Uterus (tissue), 4 donors: ENCODE results near the gene MKX. TPM values are rescaled to one million over a fixed set of nuclear protein-coding genes. Genes with fewer than 3 reads are reported as not detected.

Source experiments
- DNase-seq, 2 donors: peaks; one replicate each; pipeline ENCODE4 v3.0.0-alpha.2; 2019 to 2020
- H3K27ac ChIP-seq, 2 donors: fragments of 200-600 bp; sonication (generic); 1 replicate in 1 of 2; 2 replicates in 1 of 2; pipeline ENCODE4 v1.5.1; 2016 to 2018
- H3K27me3 ChIP-seq, 2 donors: fragments of 200-600 bp; sonication (generic); one replicate each; pipeline ENCODE4 v1.5.1; 2018 to 2019; ENCODE audit warnings: control low read depth in 1 of 2
- H3K36me3 ChIP-seq, 2 donors: fragments of 200-600 bp; sonication (generic); one replicate each; pipeline ENCODE4 v1.5.1; 2019; ENCODE audit warnings: control low read depth in 1 of 2
- H3K4me1 ChIP-seq, 2 donors: fragments of 200-600 bp; sonication (generic); one replicate each; pipeline ENCODE4 v1.5.1; 2018 to 2019; ENCODE audit warnings: control low read depth in 1 of 2
- H3K4me3 ChIP-seq, 2 donors: fragments of 200-600 bp; sonication (generic); 1 replicate in 1 of 2; 2 replicates in 1 of 2; pipeline ENCODE4 v1.5.1; 2018 to 2019; ENCODE audit warnings: mild to moderate bottlenecking in 1 of 2
- H3K9me3 ChIP-seq, 2 donors: fragments of 200-600 bp; sonication (generic); one replicate each; pipeline ENCODE4 v1.5.1; 2019; ENCODE audit warnings: control low read depth in 1 of 2
- CTCF ChIP-seq, 4 experiments: fragments of 200-600 bp in 2 of 4; fragments of 450-650 bp in 2 of 4; sonication (generic) in 2 of 4; IDR thresholded peaks; one replicate each; pipeline ENCODE4 v1.5.1; 2016 to 2019; ENCODE audit warnings: antibody characterized with exemption in 4 of 4, mild to moderate bottlenecking in 2 of 4, moderate library complexity in 1 of 4
- POLR2A ChIP-seq, 2 donors: fragments of 450-650 bp; IDR thresholded peaks; one replicate each; pipeline ENCODE4 v1.6.1; 2016; ENCODE audit warnings: antibody characterized with exemption in 2 of 2, mild to moderate bottlenecking in 1 of 2, moderate library complexity in 1 of 2
- intact Hi-C: fragments of 100-400 bp; cut with DNase I; formaldehyde crosslinking; loops from one replicate; pipeline ENCODE4 v1.15.1; 2023; ENCODE audit warnings: low total_unique reads
- total RNA-seq, 4 donors: library from RNA; depleted of rRNA in 3 of 4; stranded (reverse); fragments of >200 nt in 3 of 4; gene quantifications; one replicate each; pipeline versions ENCODE4 v1.1.0 to v1.2.4, GENCODE V29; 2014 to 2023
- donor health status: DM: yes; HTN: yes; CAD: no.

The MKX gene
- total RNA-seq, 4 donors from 2014 or later, result 4.4 to 7.6 (median 5.4) TPM

- H3K27me3 ChIP-seq, result no peaks in the 10 kb centered on the region
- no peak overlapping the region for H3K4me3 ChIP-seq
- H3K4me1 ChIP-seq, result no peaks in the 10 kb centered on the region
- H3K36me3 ChIP-seq, result no peaks in the 10 kb centered on the region
- TF ChIP-seq CTCF (IDR thresholded peaks at IDR 0.05), result no peak
- no peak for TF ChIP-seq POLR2A (IDR thresholded peaks at IDR 0.05)
- H3K9me3 ChIP-seq, result no peaks in the 10 kb centered on the region
- intact Hi-C loops, result no loop called here
- no peak overlapping the region for H3K27ac ChIP-seq
- DNase-seq, result no peak
Observed at GRCh38 chr10:27671821-27672220, 73.8 kb downstream of the MKX start.

- intact Hi-C loops, result no loop called here
- TF ChIP-seq POLR2A (IDR thresholded peaks at IDR 0.05) (no peak), CTCF (IDR thresholded peaks at IDR 0.05) (no peak)
- Histone ChIP-seq H3K27me3 (no peaks in the 10 kb centered on the region), H3K36me3 (no peaks in the 10 kb centered on the region), H3K9me3 (no peaks in the 10 kb centered on the region), H3K4me1 (no peaks in the 10 kb centered on the region), H3K4me3 (no peak overlapping the region), H3K27ac (no peak overlapping the region)
- no peak for DNase-seq
Observed at GRCh38 chr10:27664461-27664860, 81.2 kb downstream of the MKX start.

DNA sequence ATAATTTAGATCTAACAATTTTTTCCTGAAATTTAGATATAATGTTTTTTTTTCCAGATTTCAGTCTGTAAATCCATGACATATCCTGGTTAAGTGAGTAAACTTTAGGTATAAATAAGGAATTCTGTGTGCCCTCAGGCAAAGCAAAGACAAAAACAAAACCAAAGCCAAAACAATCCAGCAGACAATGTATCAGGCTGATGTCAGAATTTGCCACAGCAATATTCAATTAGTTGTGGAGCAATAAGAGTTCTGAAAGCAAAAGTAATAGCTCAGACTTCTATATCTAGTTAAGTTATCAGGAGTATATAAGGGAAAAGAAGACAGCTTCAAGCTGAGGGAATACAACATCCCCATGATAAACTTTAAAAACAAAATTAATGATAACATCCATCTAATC, 82.0 kb downstream of the MKX start:
- Histone ChIP-seq H3K4me1 (no peaks in the 10 kb centered on the region), H3K27me3 (no peaks in the 10 kb centered on the region), H3K4me3 (no peak overlapping the region), H3K36me3 (no peaks in the 10 kb centered on the region), H3K9me3 (no peaks in the 10 kb centered on the region), H3K27ac (no peak overlapping the region)
- TF ChIP-seq CTCF (IDR thresholded peaks at IDR 0.05) (no peak), POLR2A (IDR thresholded peaks at IDR 0.05) (no peak)
- intact Hi-C loops, result no loop called here
- no peak for DNase-seq

DNA sequence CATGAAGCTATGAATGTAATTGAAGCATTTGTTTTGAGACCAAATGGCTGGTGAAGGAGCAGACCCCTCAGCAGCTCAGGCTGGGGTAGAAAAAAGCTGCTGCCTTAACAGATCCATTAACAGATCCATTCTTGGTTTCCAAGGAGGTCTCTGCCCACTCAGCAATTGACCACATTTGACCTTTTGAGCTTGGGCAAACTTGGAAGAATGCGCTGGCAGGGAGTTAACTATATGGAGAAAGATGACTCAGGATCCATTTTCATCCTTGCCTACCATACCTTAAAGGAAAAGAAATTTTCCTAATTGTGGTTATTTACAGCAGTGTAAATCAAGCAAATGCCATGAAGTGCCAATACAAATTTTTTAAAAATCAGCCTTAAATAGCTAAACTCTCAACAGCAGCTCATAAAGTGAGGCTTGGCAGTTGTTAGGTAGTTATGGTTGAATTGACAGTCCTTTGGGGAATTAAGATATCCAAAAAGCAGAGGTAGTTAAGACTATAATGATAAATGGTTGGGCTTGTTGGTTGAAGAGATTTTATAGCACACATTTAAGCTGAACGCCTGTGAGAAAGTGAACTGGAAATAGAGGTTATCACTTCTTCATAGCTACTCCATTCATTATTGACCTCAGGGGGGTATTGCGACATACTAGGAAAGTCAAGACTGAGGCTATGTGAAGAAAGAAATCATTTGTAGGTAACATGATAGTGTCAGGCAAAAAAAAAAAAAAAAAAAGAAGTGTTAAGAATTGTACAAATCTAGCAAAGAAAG, 83.9 kb downstream of the MKX start:
- Histone ChIP-seq H3K9me3 (no peaks in the 10 kb centered on the region), H3K27me3 (no peaks in the 10 kb centered on the region), H3K4me3 (no peak overlapping the region), H3K27ac (no peak overlapping the region), H3K36me3 (no peaks in the 10 kb centered on the region), H3K4me1 (no peaks in the 10 kb centered on the region)
- no peak for DNase-seq
- TF ChIP-seq POLR2A (IDR thresholded peaks at IDR 0.05) (no peak), CTCF (IDR thresholded peaks at IDR 0.05) (no peak)
- intact Hi-C loops, result no loop called here

- H3K9me3 ChIP-seq, result no peaks in the 10 kb centered on the region
- TF ChIP-seq POLR2A (IDR thresholded peaks at IDR 0.05) (no peak), CTCF (IDR thresholded peaks at IDR 0.05) (no peak)
- H3K27ac ChIP-seq, result no peak overlapping the region
- no peaks in the 10 kb centered on the region for H3K4me1 ChIP-seq
- no peaks in the 10 kb centered on the region for H3K36me3 ChIP-seq
- H3K4me3 ChIP-seq, result no peak overlapping the region
- intact Hi-C loops, result no loop called here
- no peaks in the 10 kb centered on the region for H3K27me3 ChIP-seq
- no peak for DNase-seq
Observed at GRCh38 chr10:27660711-27661110, 84.9 kb downstream of the MKX start.
